Endothelial cell of umbilical vein (primary cell): Measurements from ENCODE around the gene THEMIS2.

ENCODE experiments used
- EZH2 ChIP-seq: IDR thresholded peaks from 2 replicates; pipeline ENCODE4 v1.6.1; 2012; ENCODE audit warnings: borderline replicate concordance, low read depth, mild to moderate bottlenecking, moderate library complexity, low read length, inconsistent platforms; ENCODE audit not compliant: severe bottlenecking
- FOS ChIP-seq: IDR thresholded peaks from 2 replicates; pipeline ENCODE4 v1.6.1; 2011; ENCODE audit warnings: mild to moderate bottlenecking, low read length, moderate library complexity, borderline replicate concordance; ENCODE audit not compliant: insufficient read depth
- GATA2 ChIP-seq: IDR thresholded peaks from 2 replicates; pipeline ENCODE4 v1.7.0; 2011; ENCODE audit warnings: low read depth, mild to moderate bottlenecking, moderate library complexity, mixed read lengths, low read length; ENCODE audit not compliant: insufficient read length, insufficient read depth
- JUN ChIP-seq: IDR thresholded peaks from 2 replicates; pipeline ENCODE4 v1.6.1; 2011; ENCODE audit warnings: borderline replicate concordance, low read depth; ENCODE audit not compliant: insufficient read length, insufficient read depth
- MAX ChIP-seq: IDR thresholded peaks from 2 replicates; pipeline ENCODE4 v1.6.1; 2011; ENCODE audit not compliant: insufficient read depth, insufficient read length
- MYC ChIP-seq: IDR thresholded peaks from one replicate; pipeline ENCODE4 v1.6.1; 2011; ENCODE audit warnings: mild to moderate bottlenecking, low read depth, low read length
- POLR2A ChIP-seq: IDR thresholded peaks from 2 replicates; pipeline ENCODE4 v1.6.1; 2012; ENCODE audit warnings: low read depth, mild to moderate bottlenecking, control low read depth, low read length
- POLR2AphosphoS5 ChIP-seq: IDR thresholded peaks from 2 replicates; pipeline ENCODE4 v1.6.1; 2012; ENCODE audit warnings: low read depth, mild to moderate bottlenecking, control low read depth, low read length, moderate library complexity; ENCODE audit not compliant: insufficient read depth
- TF ChIP-seq, protein P1 (sequence below), 2 donors: IDR thresholded peaks; 1 replicate in 1 of 2; 2 replicates in 1 of 2; pipeline ENCODE4 v1.5.1; 2011; ENCODE audit warnings: low read length in 2 of 2, mild to moderate bottlenecking in 2 of 2, moderate library complexity in 2 of 2, control low read depth in 1 of 2, inconsistent platforms in 1 of 2, low read depth in 1 of 2; ENCODE audit not compliant: insufficient read depth in 1 of 2; ENCODE audit errors: extremely low read depth in 1 of 2

DNA sequence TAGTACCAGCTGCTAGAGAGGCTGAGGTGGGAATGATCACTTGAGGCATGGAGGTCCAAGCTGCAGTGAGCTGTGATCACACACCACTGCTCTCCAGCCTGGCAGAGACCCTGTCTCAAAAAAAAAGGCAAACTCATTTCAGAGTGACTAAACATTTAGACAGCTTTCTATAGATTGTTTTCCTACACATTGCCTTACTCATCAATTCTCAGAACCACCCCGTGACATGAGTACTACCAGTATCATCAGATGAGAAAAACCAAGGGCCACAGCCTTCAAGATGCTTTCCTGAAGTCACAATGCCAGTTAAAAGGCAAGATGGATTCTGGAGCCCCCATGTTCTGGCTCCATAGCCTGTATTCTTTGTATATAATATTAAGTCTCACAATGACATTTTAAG, 40.1 kb downstream of the THEMIS2 start:
- no peak for TF ChIP-seq POLR2A
- TF ChIP-seq, protein P1, sequence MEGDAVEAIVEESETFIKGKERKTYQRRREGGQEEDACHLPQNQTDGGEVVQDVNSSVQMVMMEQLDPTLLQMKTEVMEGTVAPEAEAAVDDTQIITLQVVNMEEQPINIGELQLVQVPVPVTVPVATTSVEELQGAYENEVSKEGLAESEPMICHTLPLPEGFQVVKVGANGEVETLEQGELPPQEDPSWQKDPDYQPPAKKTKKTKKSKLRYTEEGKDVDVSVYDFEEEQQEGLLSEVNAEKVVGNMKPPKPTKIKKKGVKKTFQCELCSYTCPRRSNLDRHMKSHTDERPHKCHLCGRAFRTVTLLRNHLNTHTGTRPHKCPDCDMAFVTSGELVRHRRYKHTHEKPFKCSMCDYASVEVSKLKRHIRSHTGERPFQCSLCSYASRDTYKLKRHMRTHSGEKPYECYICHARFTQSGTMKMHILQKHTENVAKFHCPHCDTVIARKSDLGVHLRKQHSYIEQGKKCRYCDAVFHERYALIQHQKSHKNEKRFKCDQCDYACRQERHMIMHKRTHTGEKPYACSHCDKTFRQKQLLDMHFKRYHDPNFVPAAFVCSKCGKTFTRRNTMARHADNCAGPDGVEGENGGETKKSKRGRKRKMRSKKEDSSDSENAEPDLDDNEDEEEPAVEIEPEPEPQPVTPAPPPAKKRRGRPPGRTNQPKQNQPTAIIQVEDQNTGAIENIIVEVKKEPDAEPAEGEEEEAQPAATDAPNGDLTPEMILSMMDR (IDR thresholded peaks at IDR 0.05; ENCODE audit: extremely low read depth in 1 of 2, insufficient read depth in 1 of 2, low read depth in 1 of 2, low read length in 2 of 2), result no peak
- no peak for TF ChIP-seq EZH2
- TF ChIP-seq POLR2AphosphoS5, result no peak
- TF ChIP-seq MAX, result no peak
- no peak for TF ChIP-seq JUN
- no peak for TF ChIP-seq MYC
- no peak for TF ChIP-seq GATA2
- TF ChIP-seq FOS, result no peak
